Measurements from ENCODE around the gene ANKRD66. TPM values are rescaled to one million over a fixed set of nuclear protein-coding genes. Genes with fewer than 3 reads are reported as not detected.

The ANKRD66 gene
- total RNA-seq (not detected in 2 replicates), polyA plus RNA-seq (not detected in 2 replicates), polyA minus RNA-seq (not detected in 2 replicates), Bru-seq, nascent RNA (not detected), BruChase-seq, experiment 1, labeled RNA remaining after a 6-hour chase (not detected), BruChase-seq, experiment 2, labeled RNA remaining after a 2-hour chase (not detected)
- polyA plus RNA-seq (2011; cell fraction: cytosol; rRNA removed) = not detected in 2 replicates
- polyA plus RNA-seq (2011; cell fraction: nucleus; rRNA removed) = not detected in 2 replicates
- polyA plus RNA-seq (2012) = not detected in 2 replicates
- polyA minus RNA-seq (2011; cell fraction: cytosol; rRNA and poly(A)+ RNA removed) = not detected
- not detected in 2 replicates for polyA minus RNA-seq (2011; cell fraction: nucleus; rRNA and poly(A)+ RNA removed)
- long read RNA-seq = 0 reads

DNA sequence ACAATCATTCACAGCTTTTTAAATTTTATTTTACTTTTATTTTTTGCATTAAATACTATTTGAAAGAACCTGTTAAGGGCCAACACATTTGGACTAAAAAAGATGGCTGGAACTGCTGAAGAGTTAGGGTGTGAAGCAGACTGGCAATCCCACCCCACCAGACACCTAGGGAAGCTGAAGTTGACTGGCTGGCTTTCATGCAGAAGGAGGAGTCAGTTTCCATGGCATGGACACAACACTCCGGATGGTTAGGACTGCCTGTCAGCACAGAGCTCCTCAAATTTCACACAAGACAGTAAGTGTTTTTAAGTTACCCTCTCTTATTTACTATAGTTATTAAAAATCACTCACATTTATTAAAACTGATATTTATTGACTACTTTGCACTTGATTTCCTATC is at the start of gene ANKRD66:
Gene ANKRD66 (plus strand): TSS at position 238 of the 400 bp plus-strand sequence. CDS start 5,016 bp downstream, outside the sequence.
- intact Hi-C loops (cut with micrococcal nuclease) = no loop called here
- DNase-seq (ENCODE audit: low read depth, low spot score) (no peak), FAIRE-seq (no peak)
- peaks cover 0 to under 1% of the 10 kb centered on the region in 2 experiments for H3K27me3 ChIP-seq (ENCODE audit: control insufficient read depth in 2 of 2, insufficient read depth in 2 of 2, low read length in 2 of 2)
- dilution Hi-C loops (cut with MboI; ENCODE audit: extremely low pct_ligation_motif_present, low sequenced_read_pairs) = no loop called here
- no peak within 1 kb of the TSS for H3K4me2 ChIP-seq (ENCODE audit: insufficient read depth, low read length)
- H3K79me2 ChIP-seq (ENCODE audit: control insufficient read depth, insufficient read depth, low read length) = no peaks in the 10 kb centered on the region
- H3K27ac ChIP-seq (ENCODE audit: insufficient read depth, low read depth, low read length) = no peak within 1 kb of the TSS
- no TSS peak for BruUV-seq (replicated peaks)
- H3K9me3 ChIP-seq (replicated peaks; ENCODE audit: control insufficient read depth, insufficient read depth, low read length) = no peaks in the 10 kb centered on the region
- H3K9me1 ChIP-seq (replicated peaks; ENCODE audit: control insufficient read depth, extremely low read depth, insufficient read depth, low read length) = no peaks in the 10 kb centered on the region
- POLR2A ChIA-PET = no interaction called here
- H3K4me3 ChIP-seq (replicated peaks in 1 of 3; ENCODE audit: insufficient read depth in 1 of 3, low read depth in 1 of 3, low read length in 3 of 3) = no peak within 1 kb of the TSS
- TF ChIP-seq, protein P1, sequence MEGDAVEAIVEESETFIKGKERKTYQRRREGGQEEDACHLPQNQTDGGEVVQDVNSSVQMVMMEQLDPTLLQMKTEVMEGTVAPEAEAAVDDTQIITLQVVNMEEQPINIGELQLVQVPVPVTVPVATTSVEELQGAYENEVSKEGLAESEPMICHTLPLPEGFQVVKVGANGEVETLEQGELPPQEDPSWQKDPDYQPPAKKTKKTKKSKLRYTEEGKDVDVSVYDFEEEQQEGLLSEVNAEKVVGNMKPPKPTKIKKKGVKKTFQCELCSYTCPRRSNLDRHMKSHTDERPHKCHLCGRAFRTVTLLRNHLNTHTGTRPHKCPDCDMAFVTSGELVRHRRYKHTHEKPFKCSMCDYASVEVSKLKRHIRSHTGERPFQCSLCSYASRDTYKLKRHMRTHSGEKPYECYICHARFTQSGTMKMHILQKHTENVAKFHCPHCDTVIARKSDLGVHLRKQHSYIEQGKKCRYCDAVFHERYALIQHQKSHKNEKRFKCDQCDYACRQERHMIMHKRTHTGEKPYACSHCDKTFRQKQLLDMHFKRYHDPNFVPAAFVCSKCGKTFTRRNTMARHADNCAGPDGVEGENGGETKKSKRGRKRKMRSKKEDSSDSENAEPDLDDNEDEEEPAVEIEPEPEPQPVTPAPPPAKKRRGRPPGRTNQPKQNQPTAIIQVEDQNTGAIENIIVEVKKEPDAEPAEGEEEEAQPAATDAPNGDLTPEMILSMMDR (IDR thresholded peaks at IDR 0.05; ENCODE audit: extremely low read depth in 1 of 2, insufficient read depth in 1 of 2, low read depth in 1 of 2, low read length in 2 of 2) = no peak
- TF ChIP-seq MYC (IDR thresholded peaks at IDR 0.05; ENCODE audit: low read depth, low read length) = no peak
- TF ChIP-seq GATA2 (IDR thresholded peaks at IDR 0.05; ENCODE audit: insufficient read depth, insufficient read length, low read depth, low read length) = no peak
- no peak for TF ChIP-seq POLR2A (IDR thresholded peaks at IDR 0.05; ENCODE audit: low read depth, low read length)
- TF ChIP-seq POLR2AphosphoS5 (IDR thresholded peaks at IDR 0.05; ENCODE audit: insufficient read depth, low read depth, low read length) = no peak
- no peak for TF ChIP-seq FOS (IDR thresholded peaks at IDR 0.05; ENCODE audit: borderline replicate concordance, insufficient read depth, low read length)
- TF ChIP-seq, protein P2, sequence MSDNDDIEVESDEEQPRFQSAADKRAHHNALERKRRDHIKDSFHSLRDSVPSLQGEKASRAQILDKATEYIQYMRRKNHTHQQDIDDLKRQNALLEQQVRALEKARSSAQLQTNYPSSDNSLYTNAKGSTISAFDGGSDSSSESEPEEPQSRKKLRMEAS (IDR thresholded peaks at IDR 0.05; ENCODE audit: insufficient read depth, insufficient read length) = no peak
- no peak for TF ChIP-seq JUN (IDR thresholded peaks at IDR 0.05; ENCODE audit: borderline replicate concordance, insufficient read depth, insufficient read length, low read depth)
- no peak for TF ChIP-seq EZH2 (IDR thresholded peaks at IDR 0.05; ENCODE audit: borderline replicate concordance, low read depth, low read length, severe bottlenecking)
- no peaks in the 10 kb centered on the region for H3K36me3 ChIP-seq (ENCODE audit: control insufficient read depth in 2 of 2, extremely low read depth in 1 of 2, insufficient read depth in 2 of 2, low read length in 2 of 2)
- no peak within 1 kb of the TSS for H2AFZ ChIP-seq (ENCODE audit: low read depth, low read length)
- H3K9ac ChIP-seq (replicated peaks; ENCODE audit: extremely low read depth, insufficient read depth, low read length) = no peak within 1 kb of the TSS
- CTCF ChIA-PET = no interaction called here
- no peaks in the 10 kb centered on the region for H4K20me1 ChIP-seq (replicated peaks; ENCODE audit: control insufficient read depth, extremely low read depth, insufficient read depth, low read length)
- no peaks in the 10 kb centered on the region for H3K4me1 ChIP-seq (ENCODE audit: control insufficient read depth, extremely low read depth, insufficient read depth, low read length)
